HG03159 (cell line): ENCODE data around the gene RHBDD1.

Experiments
- ATAC-seq: cut with Tn5 transposase; IDR thresholded peaks from one replicate; pipeline ENCODE4 v1.9.1; 2021; ENCODE audit warnings: mild to moderate bottlenecking, moderate library complexity; ENCODE audit not compliant: unreplicated experiment

Gene RHBDD1

GRCh38 chr2:226835796-226836547, at the start of gene RHBDD1:
TSS of gene RHBDD1 (plus strand) at chr2:226836054. CDS start at chr2:226864694, 28,640 bp downstream.
- ATAC-seq = peak; percentile 85

GRCh38 chr2:226788064-226788463, 47.8 kb upstream of the RHBDD1 start:
- ATAC-seq = no peak

GRCh38 chr2:226788881-226789490, 46.9 kb upstream of the RHBDD1 start:
- ATAC-seq = no peak

- no peak for ATAC-seq
Measured at GRCh38 chr2:226790011-226790410, 45.8 kb upstream of the RHBDD1 start.

DNA sequence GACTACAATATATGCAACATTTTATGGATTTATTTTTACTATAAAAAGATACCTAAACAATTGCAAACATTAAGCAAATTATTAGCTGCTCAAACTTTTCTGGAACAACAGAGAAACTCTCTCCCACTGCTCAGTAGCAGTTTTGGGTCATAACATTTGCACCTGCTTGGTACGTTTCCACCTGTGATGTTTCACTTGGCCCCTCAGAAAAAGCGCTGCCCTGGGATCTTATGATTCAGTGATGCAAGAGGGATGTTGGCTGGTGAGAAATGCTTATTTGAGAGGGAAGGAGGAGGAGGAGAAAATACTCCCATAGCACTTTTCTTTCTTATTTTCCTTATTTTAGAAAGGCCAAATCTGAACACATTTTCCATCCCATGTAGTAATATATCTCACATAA, 45.4 kb upstream of the RHBDD1 start:
- no peak for ATAC-seq

GRCh38 chr2:226791056-226791486, 44.8 kb upstream of the RHBDD1 start:
- ATAC-seq = peak; percentile 76

- ATAC-seq = peak; percentile 99
Measured at GRCh38 chr2:226791487-226792081, 44.3 kb upstream of the RHBDD1 start.

- ATAC-seq = no peak
Measured at GRCh38 chr2:226792155-226792881, 43.5 kb upstream of the RHBDD1 start.

- no peak for ATAC-seq
Measured at GRCh38 chr2:226793646-226794045, 42.2 kb upstream of the RHBDD1 start.

DNA sequence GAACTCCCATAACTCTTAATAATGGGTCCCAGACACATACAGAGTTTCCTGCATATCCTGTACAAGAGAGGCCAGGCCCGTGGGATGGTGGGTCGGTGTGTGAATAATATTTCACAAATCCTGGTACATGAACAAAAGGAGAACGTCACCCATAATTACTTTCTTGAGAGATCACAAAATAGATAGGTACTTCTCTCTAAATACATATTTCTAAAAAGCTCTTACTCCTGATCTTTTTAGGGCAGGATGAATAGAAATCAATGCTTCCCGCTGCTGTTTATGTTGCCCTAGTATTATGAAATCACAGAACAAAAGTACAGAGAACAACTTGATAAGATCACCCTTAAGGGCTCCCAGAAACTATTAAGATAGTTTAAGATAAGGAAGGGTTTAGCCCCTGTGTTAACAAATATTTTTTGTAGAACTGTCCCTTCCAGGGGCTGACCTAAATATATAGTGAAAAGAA, 41.6 kb upstream of the RHBDD1 start:
- ATAC-seq = no peak

GRCh38 chr2:226794751-226795171, 41.1 kb upstream of the RHBDD1 start:
- no peak for ATAC-seq

GRCh38 chr2:226795281-226796011, 40.4 kb upstream of the RHBDD1 start:
- no peak for ATAC-seq

DNA sequence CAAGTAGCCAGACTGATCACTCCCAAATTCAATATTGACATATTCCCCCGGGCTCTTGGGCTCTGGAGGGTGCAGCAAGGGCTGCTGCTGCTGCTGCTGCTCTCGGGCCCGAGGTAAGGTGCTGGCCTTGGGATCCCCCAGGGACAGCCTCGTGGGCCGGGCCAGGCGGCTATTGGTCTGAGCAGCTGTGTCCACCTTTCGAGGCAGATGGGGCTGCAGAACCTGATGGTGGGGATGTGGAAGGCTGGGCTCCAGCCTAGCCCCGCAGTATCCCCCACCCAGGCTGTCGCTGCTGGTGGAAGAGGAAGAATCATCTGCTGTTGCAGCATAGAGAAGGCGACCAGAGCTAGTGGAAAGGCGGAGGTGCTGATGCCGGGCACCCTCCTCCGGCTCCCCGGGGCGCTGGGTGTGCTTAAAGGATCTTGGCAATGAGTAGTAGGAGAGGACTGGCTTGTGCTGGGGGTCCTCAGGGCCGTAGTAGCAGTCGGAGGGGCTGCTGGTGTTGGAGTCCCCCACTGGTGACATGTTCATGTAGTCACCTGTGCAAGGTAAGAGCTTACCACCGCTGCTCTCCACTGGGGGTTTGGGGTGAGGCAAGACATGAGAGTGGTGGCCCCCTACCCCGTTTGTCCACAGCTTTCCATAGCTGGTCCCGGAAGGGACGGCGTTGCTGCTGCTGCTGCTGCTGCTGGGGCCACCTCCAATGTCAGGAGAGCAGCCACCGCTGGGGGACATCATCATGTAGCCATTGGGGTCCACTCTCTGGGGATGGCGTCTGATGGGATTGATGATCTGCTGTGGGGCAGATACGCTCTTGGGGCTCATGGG, 39.6 kb upstream of the RHBDD1 start:
- ATAC-seq = no peak

DNA sequence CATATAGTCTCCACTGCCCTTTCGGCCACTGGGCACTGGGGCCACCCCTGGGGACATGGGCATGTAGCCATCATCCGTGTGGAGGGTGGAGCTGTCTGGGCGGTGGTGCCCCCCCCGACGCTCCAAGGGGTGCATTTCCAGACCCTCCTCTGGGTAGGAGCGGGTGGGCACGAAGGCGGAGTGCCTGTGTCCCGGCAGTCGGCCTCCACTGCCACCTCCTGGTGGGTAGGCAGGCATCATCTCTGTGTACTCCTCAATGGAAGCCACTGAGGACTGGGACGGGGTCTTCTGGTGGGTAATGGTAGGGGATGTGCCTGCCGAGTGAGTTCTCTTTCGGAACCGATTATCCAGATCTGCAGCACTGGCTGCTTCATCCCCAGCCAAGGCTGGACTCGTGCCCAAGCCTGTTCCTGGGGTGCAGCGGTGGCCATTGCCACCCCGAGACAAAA, 39.0 kb upstream of the RHBDD1 start:
- no peak for ATAC-seq

DNA sequence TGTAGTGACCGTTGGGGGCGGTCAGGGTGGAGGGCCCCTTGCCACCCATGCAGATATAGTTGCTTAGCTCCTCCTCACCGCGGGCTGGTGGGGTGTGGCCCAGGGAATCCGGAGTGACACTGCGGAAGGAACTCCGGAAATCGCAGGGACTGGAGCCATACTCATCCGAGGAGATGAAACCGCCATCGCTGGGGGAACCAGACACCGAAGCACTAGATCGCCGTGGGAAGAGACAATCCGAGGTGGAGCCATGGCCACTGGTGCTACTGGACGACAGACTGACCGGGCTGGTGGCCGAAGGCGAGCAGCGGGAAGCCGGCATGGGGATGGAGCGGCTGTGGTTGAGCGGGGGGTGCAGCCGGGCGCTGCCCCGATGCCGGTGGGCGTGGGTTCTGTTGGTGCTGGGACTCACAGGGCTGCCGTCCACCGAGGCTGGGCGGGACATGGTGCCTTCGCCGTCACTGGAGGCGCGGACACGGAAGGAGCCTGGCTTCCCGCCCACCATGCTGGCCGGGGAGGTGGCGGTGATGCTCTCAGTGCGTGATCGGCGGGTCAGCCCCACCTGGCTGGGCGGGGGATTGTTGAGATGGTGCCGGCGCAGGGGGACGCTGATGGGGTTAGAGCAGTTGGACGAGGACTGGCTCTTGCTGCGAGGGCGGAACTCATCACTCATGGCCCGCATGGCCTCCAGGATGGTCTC, 38.4 kb upstream of the RHBDD1 start:
- no peak for ATAC-seq

- ATAC-seq = no peak
Measured at GRCh38 chr2:226797989-226798421, 37.8 kb upstream of the RHBDD1 start.

GRCh38 chr2:226798422-226799210, 37.2 kb upstream of the RHBDD1 start:
- peak; percentile 24 for ATAC-seq
